GM10847 (cell line): ENCODE results near the gene KCNN3.

Experiments
- POLR2A ChIP-seq: IDR thresholded peaks from 2 replicates; pipeline ENCODE4 v1.6.1; 2011; ENCODE audit not compliant: insufficient read length; ENCODE audit errors: extremely low read depth

KCNN3 gene

GRCh38 chr1:154744352-154745035 lies 125.6 kb downstream of the KCNN3 start:
- TF ChIP-seq POLR2A = no peak

- TF ChIP-seq POLR2A = no peak
These were observed 126.5 kb downstream of the KCNN3 start for GRCh38 chr1:154743526-154744036.

GRCh38 chr1:154742606-154743005 lies 127.5 kb downstream of the KCNN3 start:
- no peak for TF ChIP-seq POLR2A

GRCh38 chr1:154741741-154742495 lies 128.2 kb downstream of the KCNN3 start:
- no peak for TF ChIP-seq POLR2A

- TF ChIP-seq POLR2A = no peak
These were observed 128.8 kb downstream of the KCNN3 start for GRCh38 chr1:154741327-154741726.

- no peak for TF ChIP-seq POLR2A
These were observed 130.4 kb downstream of the KCNN3 start for GRCh38 chr1:154739654-154740053.

- TF ChIP-seq POLR2A = no peak
These were observed 133.2 kb downstream of the KCNN3 start for GRCh38 chr1:154736841-154737240.

GRCh38 chr1:154735804-154736168 lies 134.3 kb downstream of the KCNN3 start:
- TF ChIP-seq POLR2A = no peak

- TF ChIP-seq POLR2A = no peak
These were observed 134.8 kb downstream of the KCNN3 start for GRCh38 chr1:154735061-154735803.

GRCh38 chr1:154733621-154734020 lies 136.5 kb downstream of the KCNN3 start:
- TF ChIP-seq POLR2A = no peak

GRCh38 chr1:154730986-154731489 lies 139.0 kb downstream of the KCNN3 start:
- no peak for TF ChIP-seq POLR2A

- no peak for TF ChIP-seq POLR2A
These were observed 139.8 kb downstream of the KCNN3 start for GRCh38 chr1:154730259-154730658.

GRCh38 chr1:154729577-154729976 lies 140.5 kb downstream of the KCNN3 start:
- TF ChIP-seq POLR2A = no peak

- no peak for TF ChIP-seq POLR2A
These were observed 141.0 kb downstream of the KCNN3 start for GRCh38 chr1:154729031-154729442.

GRCh38 chr1:154726896-154727753 lies 143.0 kb downstream of the KCNN3 start:
- no peak for TF ChIP-seq POLR2A
